Upper lobe of right lung (tissue), 1 donor: ENCODE measurements around the gene NAT9. TPM values are rescaled to one million over a fixed set of nuclear protein-coding genes. Genes with fewer than 3 reads are reported as not detected.
A peak's percentile ranks its signal among the peaks of the same experiment; 100 is the strongest.

ENCODE experiments used
- ATAC-seq: fragments of 200-7000 bp; cut with Tn5 transposase; one replicate; pipeline ENCODE4 v1.9.1; 2020; ENCODE audit warnings: mild to moderate bottlenecking, moderate library complexity
- DNase-seq: peaks from one replicate; pipeline ENCODE4 v3.0.0-alpha.2; 2020
- H3K27ac ChIP-seq: fragments of 200-600 bp; one replicate; pipeline ENCODE4 v1.8.0; 2022
- H3K27me3 ChIP-seq: fragments of 200-600 bp; one replicate; pipeline ENCODE4 v1.8.0; 2022; ENCODE audit warnings: mild to moderate bottlenecking
- H3K36me3 ChIP-seq: fragments of 200-600 bp; one replicate; pipeline ENCODE4 v1.8.0; 2022
- H3K4me1 ChIP-seq: fragments of 200-600 bp; one replicate; pipeline ENCODE4 v1.8.0; 2022
- H3K4me3 ChIP-seq: fragments of 200-600 bp; one replicate; pipeline ENCODE4 v1.8.0; 2022; ENCODE audit warnings: mild to moderate bottlenecking
- H3K9me3 ChIP-seq: fragments of 200-600 bp; one replicate; pipeline ENCODE4 v1.8.0; 2022
- CTCF ChIP-seq: fragments of 200-600 bp; IDR thresholded peaks from one replicate; pipeline ENCODE4 v1.8.0; 2022; ENCODE audit warnings: antibody characterized with exemption
- intact Hi-C: fragments of 100-400 bp; cut with DNase I; formaldehyde crosslinking; loops from one replicate; pipeline ENCODE4 v1.11.0; 2022
- total RNA-seq: library from RNA; stranded (reverse); fragmentation: NEBNext Ultra II Directional; extraction: Animal tissue kit (Norgen Biotek cat#: 25700); gene quantifications from one replicate; pipeline ENCODE4 v1.2.1, GENCODE V29; 2021
- donor health status: DM: no; HTN: yes; CAD: no; lungs with severe emphysema.

NAT9 gene
- total RNA-seq, 1 donor from 2014 or later, result 40.8 TPM

DNA sequence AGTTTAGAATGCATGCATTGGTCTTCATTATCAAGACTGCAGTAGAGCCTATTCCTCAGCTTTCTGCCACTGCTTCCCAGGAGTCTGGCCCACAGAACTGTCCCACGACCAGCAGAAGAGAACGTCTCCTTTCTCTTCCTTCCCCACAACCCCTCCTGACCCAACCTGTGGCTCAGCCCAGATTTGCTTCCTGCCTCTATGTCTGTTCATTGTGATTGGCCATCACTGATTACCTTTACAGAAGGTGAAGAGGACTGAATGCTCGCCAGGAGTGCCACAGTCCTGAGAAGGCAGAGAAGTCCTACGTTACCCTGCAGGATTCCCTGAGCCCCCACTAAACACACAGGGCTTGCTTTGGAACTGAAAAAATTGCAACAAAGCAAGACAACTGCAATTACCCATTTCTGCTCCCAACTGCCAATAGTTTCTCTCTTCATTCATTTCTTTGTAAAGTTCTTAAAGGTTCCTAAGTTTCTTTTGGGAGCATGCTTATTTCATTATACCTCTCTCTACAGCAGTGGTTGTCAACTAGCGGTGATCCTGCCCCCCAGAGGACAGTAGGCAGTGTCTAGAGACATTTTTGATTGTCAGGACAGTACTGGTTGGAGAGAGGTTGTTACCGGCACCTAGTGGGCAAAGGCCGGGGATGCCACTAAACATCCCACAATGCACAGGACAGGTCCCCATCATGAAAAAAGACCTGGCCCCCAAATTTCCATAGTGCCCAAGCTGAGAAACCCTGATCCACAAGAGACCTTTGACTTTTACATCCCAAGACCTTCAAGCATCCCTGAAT lies 4.5 kb upstream of the NAT9 start:
- DNase-seq (no peak), ATAC-seq (no peak)
- intact Hi-C loops, result no loop called here
- H3K27ac ChIP-seq, result peak overlapping the region; percentile 58
- H3K36me3 ChIP-seq, result no peaks in the 10 kb centered on the region
- H3K4me3 ChIP-seq, result no peak overlapping the region
- no peaks in the 10 kb centered on the region for H3K9me3 ChIP-seq
- no peaks in the 10 kb centered on the region for H3K27me3 ChIP-seq
- TF ChIP-seq CTCF, result no peak
- peaks cover 13% of the 10 kb centered on the region for H3K4me1 ChIP-seq

DNA sequence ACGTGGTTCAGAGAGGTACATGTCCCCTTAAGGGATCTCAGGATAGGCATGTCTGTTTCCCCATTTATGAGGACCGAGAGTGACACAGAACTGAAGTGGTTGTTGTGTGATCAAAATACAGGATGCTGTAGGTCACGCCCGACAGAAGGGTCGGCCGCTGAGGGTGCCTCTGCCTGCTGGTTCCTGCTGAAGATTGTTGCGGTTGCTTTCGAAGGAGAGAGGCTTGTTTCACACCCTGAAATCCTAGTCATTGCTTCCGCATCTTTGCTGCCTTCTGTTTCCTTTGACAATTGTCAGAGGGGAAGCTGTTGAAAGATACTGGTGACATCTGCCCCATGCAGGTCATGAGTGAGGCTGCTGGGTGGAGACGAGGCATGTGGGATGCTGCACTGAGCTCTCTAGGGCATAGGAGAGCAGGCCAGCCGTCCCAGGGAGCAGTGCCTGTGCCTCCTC lies 3.8 kb upstream of the NAT9 start:
- Histone ChIP-seq H3K4me1 (peaks cover 19% of the 10 kb centered on the region), H3K9me3 (no peaks in the 10 kb centered on the region), H3K36me3 (no peaks in the 10 kb centered on the region), H3K27ac (peak overlapping the region; percentile 58), H3K4me3 (no peak overlapping the region), H3K27me3 (no peaks in the 10 kb centered on the region)
- ATAC-seq (peak; percentile 75), DNase-seq (peak; percentile 83)
- no peak for TF ChIP-seq CTCF
- intact Hi-C loops, result no loop called here

DNA sequence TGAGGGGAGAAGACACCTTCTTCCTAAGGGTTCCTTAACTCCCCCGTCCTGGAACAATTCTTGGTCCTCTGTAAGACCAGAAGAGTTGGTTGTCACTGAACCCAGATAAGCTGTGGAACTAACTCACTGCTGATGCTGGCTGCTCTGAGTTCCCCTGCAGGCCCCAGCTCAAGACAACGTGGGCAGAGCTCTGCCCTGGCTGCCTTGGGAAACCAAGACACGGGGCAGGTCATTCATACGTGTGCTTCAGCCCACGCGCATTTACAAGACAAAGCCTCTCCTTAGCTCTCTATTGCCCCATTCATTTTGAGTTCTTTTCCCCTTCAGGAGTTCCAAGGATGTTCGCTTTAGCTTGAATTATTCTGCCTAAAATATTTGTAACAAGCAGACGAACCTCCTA lies 3.4 kb upstream of the NAT9 start:
- no peaks in the 10 kb centered on the region for H3K36me3 ChIP-seq
- ATAC-seq (peak; percentile 1), DNase-seq (no peak)
- H3K27me3 ChIP-seq, result no peaks in the 10 kb centered on the region
- TF ChIP-seq CTCF, result no peak
- intact Hi-C loops, result no loop called here
- no peak overlapping the region for H3K4me3 ChIP-seq
- peaks cover 23% of the 10 kb centered on the region for H3K4me1 ChIP-seq
- peak overlapping the region; percentile 58 for H3K27ac ChIP-seq
- H3K9me3 ChIP-seq, result no peaks in the 10 kb centered on the region

- H3K9me3 ChIP-seq, result no peaks in the 10 kb centered on the region
- no peak for ATAC-seq
- no peaks in the 10 kb centered on the region for H3K36me3 ChIP-seq
- no peak overlapping the region for H3K4me3 ChIP-seq
- no peak for DNase-seq
- H3K4me1 ChIP-seq, result peaks cover 23% of the 10 kb centered on the region
- H3K27me3 ChIP-seq, result no peaks in the 10 kb centered on the region
- intact Hi-C loops, result no loop called here
- no peak for TF ChIP-seq CTCF
- H3K27ac ChIP-seq, result peak overlapping the region; percentile 58
Measured at GRCh38 chr17:74778960-74779359, 2.8 kb upstream of the NAT9 start.

GRCh38 chr17:74777901-74778515 lies 1.9 kb upstream of the NAT9 start:
- peaks cover 23% of the 10 kb centered on the region for H3K4me1 ChIP-seq
- ATAC-seq, result no peak
- TF ChIP-seq CTCF, result no peak
- no peak overlapping the region for H3K4me3 ChIP-seq
- no peaks in the 10 kb centered on the region for H3K27me3 ChIP-seq
- no peak for DNase-seq
- H3K27ac ChIP-seq, result no peak overlapping the region
- intact Hi-C loops, result no loop called here
- H3K9me3 ChIP-seq, result no peaks in the 10 kb centered on the region
- peaks cover 7% of the 10 kb centered on the region for H3K36me3 ChIP-seq
